CD4-positive, alpha-beta T cell (primary cell): ENCODE results near the gene PPM1A. TPM values are rescaled to one million over a fixed set of nuclear protein-coding genes. Genes with fewer than 3 reads are reported as not detected.
A peak's percentile ranks its signal among the peaks of the same experiment; 100 is the strongest.

Experiments used
- ATAC-seq: fragments of 200-7000 bp; cut with Tn5 transposase; one replicate; pipeline ENCODE4 v1.10.0; 2022; ENCODE audit warnings: mild to moderate bottlenecking; ENCODE audit not compliant: poor library complexity
- CTCF ChIA-PET: fragments of 350-600 bp; sonication (Branson Sonifier 250); formaldehyde crosslinking; loops from one replicate; lab custom pipeline; 2021; ENCODE audit warnings: antibody characterized with exemption, inconsistent platforms; lab: Charles Lee
- POLR2A ChIA-PET: fragments of 350-600 bp; sonication (Branson Sonifier 250); formaldehyde crosslinking; loops from one replicate; lab custom pipeline; 2021; ENCODE audit warnings: antibody characterized with exemption, inconsistent platforms; lab: Charles Lee
- DNase-seq, 14 experiments: peaks; one replicate each; pipeline ENCODE4 v3.0.0-alpha.2; 2013 to 2020; ENCODE audit warnings: mixed read lengths in 2 of 14
- H3K27ac ChIP-seq, 2 donors: one replicate each; pipeline versions ENCODE4 v1.5.1 to v1.7.0; 2013; ENCODE audit warnings: low read length in 2 of 2, low read depth in 1 of 2, mild to moderate bottlenecking in 1 of 2
- H3K27me3 ChIP-seq, 2 experiments: 1 replicate in 1 of 2; 2 replicates in 1 of 2; pipeline versions ENCODE4 v1.6.1 to v1.7.0; 2013; ENCODE audit warnings: low read length in 2 of 2, control low read depth in 1 of 2, mild to moderate bottlenecking in 1 of 2, moderate library complexity in 1 of 2; ENCODE audit not compliant: insufficient read depth in 2 of 2, control insufficient read depth in 1 of 2
- H3K36me3 ChIP-seq: one replicate; pipeline ENCODE4 v1.6.1; 2013; ENCODE audit warnings: low read length, control low read depth; ENCODE audit not compliant: insufficient read depth
- H3K4me1 ChIP-seq: one replicate; pipeline ENCODE4 v1.6.1; 2013; ENCODE audit warnings: low read length, control low read depth; ENCODE audit not compliant: insufficient read depth
- H3K4me3 ChIP-seq: one replicate; pipeline ENCODE4 v1.5.1; 2013; ENCODE audit warnings: mild to moderate bottlenecking, low read length, moderate library complexity
- H3K9me3 ChIP-seq, 2 experiments: 1 replicate in 1 of 2; 2 replicates in 1 of 2; pipeline versions ENCODE4 v1.6.1 to v1.7.0; 2013; ENCODE audit warnings: low read length in 2 of 2, mild to moderate bottlenecking in 2 of 2, control low read depth in 1 of 2, moderate library complexity in 1 of 2; ENCODE audit not compliant: control insufficient read depth in 1 of 2, insufficient read depth in 1 of 2
- H3K27ac Mint-ChIP-seq: one replicate; pipeline ENCODE4 v1.8.0; 2020; ENCODE audit warnings: mixed read lengths
- H3K27me3 Mint-ChIP-seq: one replicate; pipeline ENCODE4 v1.8.0; 2021; ENCODE audit warnings: mixed read lengths
- H3K36me3 Mint-ChIP-seq: one replicate; pipeline ENCODE4 v1.8.0; 2021; ENCODE audit warnings: low read depth, mixed read lengths
- H3K4me1 Mint-ChIP-seq: one replicate; pipeline ENCODE4 v1.8.0; 2021; ENCODE audit warnings: low read depth, mixed read lengths
- H3K4me3 Mint-ChIP-seq: one replicate; pipeline ENCODE4 v1.8.0; 2020; ENCODE audit warnings: mild to moderate bottlenecking, mixed read lengths
- H3K9me3 Mint-ChIP-seq: one replicate; pipeline ENCODE4 v1.8.0; 2020; ENCODE audit warnings: mixed read lengths
- intact Hi-C, 2 experiments: fragments of 100-400 bp; cut with DNase I in 1 of 2; cut with micrococcal nuclease in 1 of 2; formaldehyde crosslinking; loops; one replicate each; pipeline versions ENCODE4 v1.15.1 to v1.9.0; 2023 to 2025; cut with DNase I, micrococcal nuclease
- total RNA-seq, 174 experiments: library from RNA in 2 of 174; stranded (reverse) in 2 of 174; gene quantifications; one replicate each; pipeline ENCODE4 v1.2.3 and lab custom pipeline; 2021 to 2026
- TF ChIP-seq, protein P1 (sequence below): fragments of 200-600 bp; IDR thresholded peaks from one replicate; pipeline ENCODE4 v1.8.0; 2022; ENCODE audit warnings: antibody characterized with exemption, mild to moderate bottlenecking

The PPM1A gene
- total RNA-seq, 2 experiments from 2014 or later = 96.9 to 97.2 TPM

DNA sequence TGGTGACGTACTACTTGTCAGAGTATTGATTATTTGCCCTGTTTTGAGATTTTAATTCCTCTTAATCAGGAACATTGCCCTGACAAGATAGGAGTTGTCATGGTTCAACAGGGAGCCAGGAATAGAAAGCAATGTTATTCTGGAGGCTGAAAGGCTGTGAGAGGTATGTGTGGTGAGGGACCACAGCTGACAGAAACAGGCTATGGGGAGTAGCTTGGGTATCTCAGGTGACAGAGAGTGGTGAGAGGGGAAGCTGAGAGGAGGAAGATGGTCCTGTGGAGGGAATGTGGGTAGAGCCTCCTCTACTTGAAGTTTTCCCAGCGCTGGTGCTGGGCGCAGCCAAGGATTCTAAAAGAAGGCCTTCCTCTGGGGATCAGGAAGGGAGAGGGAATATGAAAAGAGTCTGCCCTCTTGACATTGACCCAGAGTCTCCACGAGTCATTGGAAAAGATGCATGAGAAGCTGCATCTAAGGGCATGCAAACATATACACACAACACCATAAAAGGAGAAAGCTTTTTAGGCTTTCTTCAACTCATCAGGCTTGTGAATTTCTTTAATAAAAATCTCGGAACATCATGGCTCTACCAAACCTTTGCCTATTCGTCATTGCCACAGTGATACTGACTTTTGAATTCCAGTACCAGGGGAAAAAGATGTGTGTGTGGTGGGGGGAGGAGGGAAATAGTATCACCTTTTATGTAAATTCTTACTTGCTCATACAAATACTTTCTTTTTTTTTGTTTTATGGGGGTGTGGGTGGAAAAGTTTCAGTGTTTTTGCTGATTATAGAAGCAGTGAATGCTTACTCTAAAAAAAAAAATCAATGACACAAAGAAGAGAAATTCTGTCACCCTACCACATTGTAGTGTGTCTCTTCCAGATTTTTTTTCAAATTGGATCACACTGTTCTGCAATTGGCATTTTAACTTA lies 43.9 kb upstream of the PPM1A start:
- H3K27me3 Mint-ChIP-seq = peaks cover 32% of the 10 kb centered on the region
- H3K27ac Mint-ChIP-seq = no peak overlapping the region
- H3K4me1 Mint-ChIP-seq = no peaks in the 10 kb centered on the region
- no peaks in the 10 kb centered on the region for H3K4me1 ChIP-seq
- ATAC-seq (no peak), DNase-seq (no peak)
- peaks cover 0 to 6% of the 10 kb centered on the region in 2 experiments for H3K27me3 ChIP-seq
- TF ChIP-seq, protein P1, sequence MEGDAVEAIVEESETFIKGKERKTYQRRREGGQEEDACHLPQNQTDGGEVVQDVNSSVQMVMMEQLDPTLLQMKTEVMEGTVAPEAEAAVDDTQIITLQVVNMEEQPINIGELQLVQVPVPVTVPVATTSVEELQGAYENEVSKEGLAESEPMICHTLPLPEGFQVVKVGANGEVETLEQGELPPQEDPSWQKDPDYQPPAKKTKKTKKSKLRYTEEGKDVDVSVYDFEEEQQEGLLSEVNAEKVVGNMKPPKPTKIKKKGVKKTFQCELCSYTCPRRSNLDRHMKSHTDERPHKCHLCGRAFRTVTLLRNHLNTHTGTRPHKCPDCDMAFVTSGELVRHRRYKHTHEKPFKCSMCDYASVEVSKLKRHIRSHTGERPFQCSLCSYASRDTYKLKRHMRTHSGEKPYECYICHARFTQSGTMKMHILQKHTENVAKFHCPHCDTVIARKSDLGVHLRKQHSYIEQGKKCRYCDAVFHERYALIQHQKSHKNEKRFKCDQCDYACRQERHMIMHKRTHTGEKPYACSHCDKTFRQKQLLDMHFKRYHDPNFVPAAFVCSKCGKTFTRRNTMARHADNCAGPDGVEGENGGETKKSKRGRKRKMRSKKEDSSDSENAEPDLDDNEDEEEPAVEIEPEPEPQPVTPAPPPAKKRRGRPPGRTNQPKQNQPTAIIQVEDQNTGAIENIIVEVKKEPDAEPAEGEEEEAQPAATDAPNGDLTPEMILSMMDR = no peak
- H3K9me3 Mint-ChIP-seq = no peaks in the 10 kb centered on the region
- intact Hi-C loops = loop anchor here in 1 of 2 experiments (5.0 kb wide), 1 partner anchor 42 kb away; the partner anchor contains the start of gene PPM1A
- H3K36me3 ChIP-seq = no peaks in the 10 kb centered on the region
- ChIA-PET CTCF (interaction anchor here (1.5 kb wide), 1 partner anchor 126 kb away, joined by 3 read pairs; no protein-coding TSS in a partner anchor), POLR2A (no interaction called here)
- no peak overlapping the region for H3K27ac ChIP-seq
- no peak overlapping the region for H3K4me3 ChIP-seq
- H3K4me3 Mint-ChIP-seq = no peak overlapping the region
- H3K36me3 Mint-ChIP-seq = no peaks in the 10 kb centered on the region
- H3K9me3 ChIP-seq = peaks cover 0 to 3% of the 10 kb centered on the region in 2 experiments

DNA sequence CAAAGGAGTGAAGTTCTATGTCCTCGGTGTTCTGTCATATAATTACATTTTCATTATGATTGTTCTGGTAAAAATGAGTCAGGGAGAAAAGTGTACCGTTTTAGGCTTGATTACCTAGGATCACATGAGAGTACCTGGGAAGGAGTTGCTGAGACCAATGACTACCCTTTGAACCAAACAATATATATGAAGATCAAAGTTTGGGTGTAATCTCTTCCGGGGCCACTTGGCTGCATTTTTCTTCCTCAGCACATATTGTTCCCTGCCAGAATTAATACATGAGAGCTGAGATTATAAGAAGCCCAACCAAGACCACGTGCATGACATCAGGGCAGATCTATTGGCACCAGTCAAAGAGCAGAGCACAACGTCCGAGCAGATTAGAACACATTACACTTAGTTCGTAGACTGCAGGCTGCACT lies 42.8 kb upstream of the PPM1A start:
- no peak for DNase-seq
- Mint-ChIP-seq H3K9me3 (no peaks in the 10 kb centered on the region), H3K36me3 (no peaks in the 10 kb centered on the region), H3K27me3 (peaks cover 26% of the 10 kb centered on the region), H3K27ac (no peak overlapping the region), H3K4me3 (no peak overlapping the region), H3K4me1 (no peaks in the 10 kb centered on the region)
- no peak overlapping the region for H3K27ac ChIP-seq
- H3K9me3 ChIP-seq = no peaks in the 10 kb centered on the region
- H3K36me3 ChIP-seq = no peaks in the 10 kb centered on the region
- peaks cover 0 to 6% of the 10 kb centered on the region in 2 experiments for H3K27me3 ChIP-seq
- ATAC-seq = no peak
- intact Hi-C loops = loop anchor here in 1 of 2 experiments (5.0 kb wide), 1 partner anchor 41 kb away; the partner anchor contains the start of gene PPM1A
- TF ChIP-seq, protein P1 = no peak
- H3K4me3 ChIP-seq = no peak overlapping the region
- ChIA-PET POLR2A (no interaction called here), CTCF (interaction anchor here (1.5 kb wide), 1 partner anchor 125 kb away, joined by 3 read pairs; no protein-coding TSS in a partner anchor)
- H3K4me1 ChIP-seq = no peaks in the 10 kb centered on the region

DNA sequence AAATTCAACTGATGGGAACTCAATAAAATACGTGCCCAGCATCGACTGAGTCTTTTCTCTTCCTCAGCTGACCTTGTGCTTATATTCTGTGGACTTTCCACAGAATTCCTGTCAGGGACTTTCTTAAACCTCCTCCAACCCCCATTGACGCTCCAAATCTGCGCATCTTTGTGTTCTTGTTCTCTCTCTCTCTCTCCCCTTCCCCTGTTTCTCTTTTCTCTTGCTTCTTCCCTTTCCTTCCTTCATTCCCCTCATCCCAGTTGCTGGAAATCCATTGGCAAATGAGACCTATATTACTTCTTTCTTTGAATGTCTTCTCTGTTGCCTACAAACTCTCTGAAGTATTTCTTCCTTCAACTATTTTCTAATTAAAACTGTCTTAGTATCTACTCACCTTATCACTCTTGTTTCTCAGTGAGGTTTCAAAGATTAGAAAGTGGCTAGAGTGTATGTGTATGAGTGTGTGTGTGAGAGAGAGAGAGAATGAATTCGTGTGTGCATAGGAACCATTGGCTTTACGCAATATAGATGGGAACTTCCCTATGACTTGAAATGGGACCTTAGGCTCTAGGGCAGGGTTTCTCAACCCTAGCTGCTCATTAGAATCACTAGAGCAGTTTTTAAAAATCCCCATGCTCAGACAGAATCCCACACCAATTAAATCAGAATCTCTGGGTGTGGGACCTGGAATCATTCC lies 42.0 kb upstream of the PPM1A start:
- H3K27ac Mint-ChIP-seq = no peak overlapping the region
- no peaks in the 10 kb centered on the region for H3K4me1 ChIP-seq
- ChIA-PET CTCF (interaction anchor here (1.5 kb wide), 1 partner anchor 124 kb away, joined by 3 read pairs; no protein-coding TSS in a partner anchor), POLR2A (no interaction called here)
- no peaks in the 10 kb centered on the region for H3K4me1 Mint-ChIP-seq
- no peaks in the 10 kb centered on the region for H3K9me3 Mint-ChIP-seq
- no peak overlapping the region for H3K4me3 Mint-ChIP-seq
- H3K27me3 ChIP-seq = peaks cover 0 to 6% of the 10 kb centered on the region in 2 experiments
- no peaks in the 10 kb centered on the region for H3K9me3 ChIP-seq
- H3K36me3 ChIP-seq = no peaks in the 10 kb centered on the region
- TF ChIP-seq, protein P1 = no peak
- DNase-seq (peak in 2 of 14 experiments; percentile 27 to 41), ATAC-seq (no peak)
- peaks cover 26% of the 10 kb centered on the region for H3K27me3 Mint-ChIP-seq
- no peak overlapping the region for H3K4me3 ChIP-seq
- no peak overlapping the region for H3K27ac ChIP-seq
- intact Hi-C loops = loop anchor here in 1 of 2 experiments (5.0 kb wide), 1 partner anchor 40 kb away; the partner anchor contains the start of gene PPM1A
- H3K36me3 Mint-ChIP-seq = no peaks in the 10 kb centered on the region
